Parathyroid adenoma (tissue), 2 donors: Measurements from ENCODE around the gene TSPAN18.

Source experiments
- H2AFZ ChIP-seq: fragments of 300-600 bp; sonication (generic); one replicate; pipeline ENCODE4 v1.7.0; 2017; ENCODE audit warnings: antibody characterized with exemption, mild to moderate bottlenecking
- H3K27ac ChIP-seq: fragments of 300-600 bp; sonication (generic); one replicate; pipeline ENCODE4 v1.7.0; 2017
- H3K27me3 ChIP-seq: fragments of 300-600 bp; sonication (generic); one replicate; pipeline ENCODE4 v1.7.0; 2017; ENCODE audit warnings: low read length; ENCODE audit not compliant: control insufficient read depth, insufficient read depth
- H3K36me3 ChIP-seq: fragments of 300-600 bp; sonication (generic); one replicate; pipeline ENCODE4 v1.7.0; 2017; ENCODE audit warnings: low read length; ENCODE audit not compliant: control insufficient read depth, insufficient read depth
- H3K4me1 ChIP-seq: fragments of 300-600 bp; sonication (generic); one replicate; pipeline ENCODE4 v1.7.0; 2017; ENCODE audit warnings: control low read depth
- H3K4me2 ChIP-seq: fragments of 300-600 bp; sonication (generic); one replicate; pipeline ENCODE4 v1.7.0; 2017; ENCODE audit warnings: low read length
- H3K4me3 ChIP-seq: fragments of 300-600 bp; sonication (generic); one replicate; pipeline ENCODE4 v1.7.0; 2017; ENCODE audit warnings: low read depth, low read length
- H3K79me2 ChIP-seq: fragments of 300-600 bp; sonication (generic); one replicate; pipeline ENCODE4 v1.7.0; 2017; ENCODE audit warnings: control low read depth
- H3K9ac ChIP-seq: fragments of 300-600 bp; sonication (generic); one replicate; pipeline ENCODE4 v1.7.0; 2017; ENCODE audit warnings: mild to moderate bottlenecking
- H3K9me3 ChIP-seq: fragments of 300-600 bp; sonication (generic); one replicate; pipeline ENCODE4 v1.7.0; 2017; ENCODE audit warnings: low read length; ENCODE audit not compliant: control insufficient read depth
- TF ChIP-seq, protein P1 (sequence below): fragments of 300-600 bp; sonication (generic); IDR thresholded peaks from one replicate; pipeline ENCODE4 v1.7.0; 2017; ENCODE audit warnings: antibody characterized with exemption, mild to moderate bottlenecking
- donor health status: primary hyperparathyroidism.

TSPAN18 gene

DNA sequence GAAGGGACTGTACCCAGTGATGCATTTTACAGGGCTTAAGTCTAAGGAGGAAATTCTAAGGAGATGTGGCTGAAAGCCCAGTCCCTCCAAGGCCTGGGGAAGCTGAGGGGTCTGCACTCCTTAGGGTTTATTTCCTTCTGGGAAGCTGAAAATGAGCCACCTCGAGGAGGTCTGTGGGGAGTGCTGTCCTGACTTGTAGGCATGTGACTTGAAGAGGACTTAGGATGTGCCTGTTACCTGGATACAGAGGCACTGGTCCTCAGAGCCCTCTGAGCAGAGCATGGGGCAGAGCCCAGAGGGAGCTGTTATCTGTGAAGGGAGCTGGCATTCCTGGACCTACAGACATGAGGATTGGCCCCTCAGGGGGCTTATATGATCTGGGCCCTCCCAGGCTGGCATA lies 146.8 kb downstream of the TSPAN18 start:
- TF ChIP-seq, protein P1, sequence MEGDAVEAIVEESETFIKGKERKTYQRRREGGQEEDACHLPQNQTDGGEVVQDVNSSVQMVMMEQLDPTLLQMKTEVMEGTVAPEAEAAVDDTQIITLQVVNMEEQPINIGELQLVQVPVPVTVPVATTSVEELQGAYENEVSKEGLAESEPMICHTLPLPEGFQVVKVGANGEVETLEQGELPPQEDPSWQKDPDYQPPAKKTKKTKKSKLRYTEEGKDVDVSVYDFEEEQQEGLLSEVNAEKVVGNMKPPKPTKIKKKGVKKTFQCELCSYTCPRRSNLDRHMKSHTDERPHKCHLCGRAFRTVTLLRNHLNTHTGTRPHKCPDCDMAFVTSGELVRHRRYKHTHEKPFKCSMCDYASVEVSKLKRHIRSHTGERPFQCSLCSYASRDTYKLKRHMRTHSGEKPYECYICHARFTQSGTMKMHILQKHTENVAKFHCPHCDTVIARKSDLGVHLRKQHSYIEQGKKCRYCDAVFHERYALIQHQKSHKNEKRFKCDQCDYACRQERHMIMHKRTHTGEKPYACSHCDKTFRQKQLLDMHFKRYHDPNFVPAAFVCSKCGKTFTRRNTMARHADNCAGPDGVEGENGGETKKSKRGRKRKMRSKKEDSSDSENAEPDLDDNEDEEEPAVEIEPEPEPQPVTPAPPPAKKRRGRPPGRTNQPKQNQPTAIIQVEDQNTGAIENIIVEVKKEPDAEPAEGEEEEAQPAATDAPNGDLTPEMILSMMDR = no peak
- H3K4me2 ChIP-seq = no peak overlapping the region
- H3K9me3 ChIP-seq = no peaks in the 10 kb centered on the region
- no peaks in the 10 kb centered on the region for H3K4me1 ChIP-seq
- H3K27ac ChIP-seq = no peak overlapping the region
- no peaks in the 10 kb centered on the region for H3K27me3 ChIP-seq
- no peak overlapping the region for H3K4me3 ChIP-seq
- H3K9ac ChIP-seq = no peak overlapping the region
- no peaks in the 10 kb centered on the region for H3K79me2 ChIP-seq
- no peaks in the 10 kb centered on the region for H3K36me3 ChIP-seq
- no peak overlapping the region for H2AFZ ChIP-seq

DNA sequence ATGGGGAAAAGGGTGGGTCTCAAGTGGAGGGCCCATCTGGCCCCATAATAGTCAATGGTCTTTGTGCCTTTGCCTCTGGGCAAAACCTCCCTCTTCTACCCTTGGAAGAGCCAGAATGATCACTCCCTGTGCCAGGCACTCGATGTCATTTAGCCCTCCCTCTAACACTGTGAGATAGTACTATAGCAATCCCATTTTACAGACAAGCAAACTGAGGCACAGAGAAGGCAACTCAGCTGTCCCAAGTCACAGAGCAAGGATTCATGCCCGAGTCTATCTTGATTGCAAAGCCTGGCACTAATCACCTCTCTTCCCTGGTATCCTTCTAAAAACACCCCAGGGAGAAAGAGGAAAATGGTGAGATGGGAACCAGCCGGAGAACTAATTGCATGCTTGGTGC lies 147.5 kb downstream of the TSPAN18 start:
- Histone ChIP-seq H3K27ac (no peak overlapping the region), H3K9me3 (no peaks in the 10 kb centered on the region)

DNA sequence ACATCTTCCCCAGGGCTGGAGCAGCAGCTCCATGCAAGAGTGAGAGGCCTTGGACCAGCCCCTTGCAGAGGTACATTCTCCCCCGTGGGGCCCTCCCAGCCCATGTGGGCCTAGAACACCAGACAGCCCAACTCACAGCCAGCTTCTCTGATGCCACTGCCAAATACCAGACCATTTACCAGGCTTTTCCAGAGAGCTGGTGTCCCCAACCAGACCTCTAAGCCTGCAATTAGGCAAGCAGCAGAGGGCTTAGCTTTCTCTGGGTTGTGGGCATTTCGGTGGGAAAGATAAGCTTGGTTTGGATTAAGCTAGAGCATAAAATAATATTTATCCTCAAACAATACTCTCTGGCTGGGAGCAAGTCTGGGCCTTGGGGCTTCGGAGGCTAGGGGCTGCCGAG lies 148.3 kb downstream of the TSPAN18 start:
- no peaks in the 10 kb centered on the region for H3K27me3 ChIP-seq
- no peak overlapping the region for H2AFZ ChIP-seq
- no peak overlapping the region for H3K27ac ChIP-seq
- H3K4me1 ChIP-seq = no peaks in the 10 kb centered on the region
- no peaks in the 10 kb centered on the region for H3K9me3 ChIP-seq
- H3K4me3 ChIP-seq = no peak overlapping the region
- no peak overlapping the region for H3K9ac ChIP-seq
- H3K79me2 ChIP-seq = no peaks in the 10 kb centered on the region
- TF ChIP-seq, protein P1 = no peak
- no peaks in the 10 kb centered on the region for H3K36me3 ChIP-seq
- no peak overlapping the region for H3K4me2 ChIP-seq

More for the DNA sequence above, 147.5 kb downstream of the TSPAN18 start:
- Histone ChIP-seq H3K4me1 (no peaks in the 10 kb centered on the region), H3K79me2 (no peaks in the 10 kb centered on the region), H3K9ac (no peak overlapping the region), H3K4me2 (no peak overlapping the region), H3K36me3 (no peaks in the 10 kb centered on the region), H3K4me3 (no peak overlapping the region), H3K27me3 (no peaks in the 10 kb centered on the region), H2AFZ (no peak overlapping the region)
- TF ChIP-seq, protein P1 = no peak

GRCh38 chr11:44876194-44876723 lies 149.5 kb downstream of the TSPAN18 start:
- no peaks in the 10 kb centered on the region for H3K4me1 ChIP-seq
- TF ChIP-seq, protein P1 = no peak
- H3K27ac ChIP-seq = no peak overlapping the region
- no peaks in the 10 kb centered on the region for H3K9me3 ChIP-seq
- no peak overlapping the region for H2AFZ ChIP-seq
- no peaks in the 10 kb centered on the region for H3K79me2 ChIP-seq
- H3K27me3 ChIP-seq = no peaks in the 10 kb centered on the region
- H3K4me2 ChIP-seq = no peak overlapping the region
- no peaks in the 10 kb centered on the region for H3K36me3 ChIP-seq
- H3K4me3 ChIP-seq = no peak overlapping the region
- no peak overlapping the region for H3K9ac ChIP-seq

DNA sequence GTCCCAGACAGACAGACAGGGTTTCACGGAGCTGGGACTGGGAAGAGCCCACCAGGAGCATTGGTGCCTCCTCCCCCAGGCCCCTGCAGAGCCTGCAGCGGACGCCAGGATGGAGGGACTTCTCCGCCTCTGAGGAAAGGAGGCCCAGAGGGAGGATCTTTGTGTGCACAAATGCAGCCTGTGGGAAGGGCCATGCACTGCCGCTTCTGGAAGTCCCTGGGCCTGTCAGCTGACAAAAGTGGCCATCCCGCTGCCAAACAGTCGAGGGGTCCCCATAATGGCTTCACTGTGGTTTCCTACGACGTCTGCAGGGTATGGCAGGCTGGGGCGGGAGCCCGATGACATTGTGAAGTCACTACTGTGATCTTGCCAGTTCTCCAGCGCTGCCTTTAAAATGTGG lies 150.1 kb downstream of the TSPAN18 start:
- H3K4me3 ChIP-seq = no peak overlapping the region
- no peak overlapping the region for H3K4me2 ChIP-seq
- no peak overlapping the region for H3K27ac ChIP-seq
- H3K9me3 ChIP-seq = no peaks in the 10 kb centered on the region
- H3K9ac ChIP-seq = no peak overlapping the region
- no peaks in the 10 kb centered on the region for H3K27me3 ChIP-seq
- H3K36me3 ChIP-seq = no peaks in the 10 kb centered on the region
- no peaks in the 10 kb centered on the region for H3K4me1 ChIP-seq
- H2AFZ ChIP-seq = no peak overlapping the region
- TF ChIP-seq, protein P1 = no peak
- no peaks in the 10 kb centered on the region for H3K79me2 ChIP-seq
